Lower leg skin (tissue), 4 donors: ENCODE measurements around the gene ALG1. TPM values are rescaled to one million over a fixed set of nuclear protein-coding genes. Genes with fewer than 3 reads are reported as not detected.
A peak's percentile ranks its signal among the peaks of the same experiment; 100 is the strongest.

Experiments used
- DNase-seq, 2 donors: peaks; one replicate each; pipeline ENCODE4 v3.0.0-alpha.2; 2019; ENCODE audit warnings: low spot score in 2 of 2
- H3K4me3 ChIP-seq: fragments of 200-600 bp; sonication (generic); 2 replicates; pipeline ENCODE4 v1.5.1; 2017; ENCODE audit warnings: mild to moderate bottlenecking, low read depth; ENCODE audit not compliant: poor library complexity, severe bottlenecking
- CTCF ChIP-seq, 3 donors: fragments of 450-650 bp; IDR thresholded peaks; one replicate each; pipeline ENCODE4 v1.5.1; 2016; ENCODE audit warnings: antibody characterized with exemption in 3 of 3, mild to moderate bottlenecking in 3 of 3, moderate library complexity in 2 of 3
- POLR2A ChIP-seq, 2 donors: fragments of 450-650 bp; IDR thresholded peaks; one replicate each; pipeline ENCODE4 v1.6.1; 2016 to 2017; ENCODE audit warnings: antibody characterized with exemption in 2 of 2, mild to moderate bottlenecking in 1 of 2, moderate library complexity in 1 of 2
- WGBS, 2 donors: methylation state at CpG; one replicate each; pipeline ENCODE4 v1.1.5; 2018; 5-methylcytosine and 5-hydroxymethylcytosine counted together
- intact Hi-C: fragments of 100-400 bp; cut with DNase I; formaldehyde crosslinking; loops from one replicate; pipeline ENCODE4 v1.15.0; 2023; ENCODE audit warnings: low total_unique reads
- total RNA-seq, 4 donors: library from RNA; depleted of rRNA; stranded (reverse); fragments of >200 nt; gene quantifications; one replicate each; pipeline ENCODE4 v1.1.0, GENCODE V29; 2016

The ALG1 gene
- total RNA-seq, 4 donors from 2014 or later: 10.9 to 31.5 (median 17.0) TPM

- 9 to 17% methylated on average over 2 of the region's 2 CpGs for WGBS, 2 donors
- no peak for DNase-seq
- intact Hi-C loops: no loop called here
- H3K4me3 ChIP-seq: peak overlapping the region; percentile 82
- TF ChIP-seq POLR2A (IDR thresholded peaks at IDR 0.05) (no peak), CTCF (IDR thresholded peaks at IDR 0.05) (no peak)
Observed at GRCh38 chr16:5034167-5034523, 37.5 kb upstream of the ALG1 start.

GRCh38 chr16:5035909-5036227 lies 35.8 kb upstream of the ALG1 start:
- H3K4me3 ChIP-seq: no peak overlapping the region
- no peak for TF ChIP-seq POLR2A (IDR thresholded peaks at IDR 0.05)
- TF ChIP-seq CTCF (IDR thresholded peaks at IDR 0.05): no peak
- no peak for DNase-seq
- intact Hi-C loops: no loop called here
- WGBS, 2 donors: 61 to 69% methylated on average over 1 of the region's 1 CpG

GRCh38 chr16:5036228-5037156 lies 35.2 kb upstream of the ALG1 start:
- intact Hi-C loops: no loop called here
- TF ChIP-seq CTCF (IDR thresholded peaks at IDR 0.05) (no peak), POLR2A (IDR thresholded peaks at IDR 0.05) (no peak)
- WGBS, 2 donors: 36 to 42% methylated on average over 12 of the region's 12 CpGs
- H3K4me3 ChIP-seq: no peak overlapping the region
- no peak for DNase-seq

- TF ChIP-seq POLR2A (IDR thresholded peaks at IDR 0.05): no peak
- no peak for TF ChIP-seq CTCF (IDR thresholded peaks at IDR 0.05)
- DNase-seq: no peak
- H3K4me3 ChIP-seq: no peak overlapping the region
- intact Hi-C loops: no loop called here
- WGBS, 2 donors: 63 to 71% methylated on average over 7 of the region's 7 CpGs
Observed at GRCh38 chr16:5040451-5040850, 31.2 kb upstream of the ALG1 start.

GRCh38 chr16:5041600-5042133 lies 30.0 kb upstream of the ALG1 start:
- H3K4me3 ChIP-seq: no peak overlapping the region
- TF ChIP-seq CTCF (IDR thresholded peaks at IDR 0.05): no peak
- no peak for TF ChIP-seq POLR2A (IDR thresholded peaks at IDR 0.05)
- WGBS, 2 donors: 71 to 76% methylated on average over 12 of the region's 12 CpGs
- intact Hi-C loops: no loop called here
- no peak for DNase-seq
